DOHH2 (cell line): Measurements from ENCODE around the gene L3MBTL1.

ENCODE experiments used
- EZH2phosphoT487 ChIP-seq: fragments of 200-600 bp; sonication (generic); IDR thresholded peaks from 2 replicates; pipeline ENCODE4 v1.6.1; 2017; ENCODE audit warnings: borderline replicate concordance, mild to moderate bottlenecking, antibody characterized with exemption, low read length, moderate library complexity, mixed read lengths
- TF ChIP-seq, protein P1 (sequence below): fragments of 200-600 bp; sonication (generic); IDR thresholded peaks from one replicate; pipeline ENCODE4 v1.5.1; 2014; ENCODE audit warnings: antibody characterized with exemption, mild to moderate bottlenecking, low read depth, low read length; ENCODE audit not compliant: poor library complexity, severe bottlenecking

DNA sequence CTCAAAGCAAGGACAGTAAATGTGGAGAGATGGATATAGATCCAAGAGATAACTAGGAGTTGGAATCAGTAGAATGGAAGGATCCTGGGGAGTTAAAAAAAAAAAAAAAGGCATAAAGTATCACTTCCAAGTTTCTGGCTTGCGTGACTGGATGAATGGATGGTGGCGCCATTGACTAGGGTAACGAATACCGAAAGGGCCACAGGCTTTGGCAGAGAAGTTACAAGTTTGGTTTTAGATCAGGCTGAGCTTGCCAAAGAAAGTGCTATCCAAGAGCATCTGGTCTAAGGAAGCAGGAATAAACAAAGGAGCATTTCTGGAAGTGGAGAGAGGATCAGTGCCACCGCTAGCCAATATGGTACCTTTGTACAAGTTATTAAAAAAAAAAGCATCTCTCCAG lies 17.5 kb downstream of the L3MBTL1 start:
- TF ChIP-seq, protein P1, sequence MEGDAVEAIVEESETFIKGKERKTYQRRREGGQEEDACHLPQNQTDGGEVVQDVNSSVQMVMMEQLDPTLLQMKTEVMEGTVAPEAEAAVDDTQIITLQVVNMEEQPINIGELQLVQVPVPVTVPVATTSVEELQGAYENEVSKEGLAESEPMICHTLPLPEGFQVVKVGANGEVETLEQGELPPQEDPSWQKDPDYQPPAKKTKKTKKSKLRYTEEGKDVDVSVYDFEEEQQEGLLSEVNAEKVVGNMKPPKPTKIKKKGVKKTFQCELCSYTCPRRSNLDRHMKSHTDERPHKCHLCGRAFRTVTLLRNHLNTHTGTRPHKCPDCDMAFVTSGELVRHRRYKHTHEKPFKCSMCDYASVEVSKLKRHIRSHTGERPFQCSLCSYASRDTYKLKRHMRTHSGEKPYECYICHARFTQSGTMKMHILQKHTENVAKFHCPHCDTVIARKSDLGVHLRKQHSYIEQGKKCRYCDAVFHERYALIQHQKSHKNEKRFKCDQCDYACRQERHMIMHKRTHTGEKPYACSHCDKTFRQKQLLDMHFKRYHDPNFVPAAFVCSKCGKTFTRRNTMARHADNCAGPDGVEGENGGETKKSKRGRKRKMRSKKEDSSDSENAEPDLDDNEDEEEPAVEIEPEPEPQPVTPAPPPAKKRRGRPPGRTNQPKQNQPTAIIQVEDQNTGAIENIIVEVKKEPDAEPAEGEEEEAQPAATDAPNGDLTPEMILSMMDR: no peak
- no peak for TF ChIP-seq EZH2phosphoT487
